NAMALWA (cell line): Measurements from ENCODE around the gene DPH6.
"Not testable (repeated sequence)": the region's sequence is repeated elsewhere in the genome, so short reads cannot be mapped to it uniquely, and the experiment has no call there.

Experiments
- DNase-seq: peaks from one replicate; pipeline ENCODE4 v3.0.0-alpha.2; 2015; ENCODE audit warnings: low spot score

DPH6 gene

GRCh38 chr15:35437157-35437556 lies 108.8 kb downstream of the DPH6 start:
- no peak for DNase-seq

DNA sequence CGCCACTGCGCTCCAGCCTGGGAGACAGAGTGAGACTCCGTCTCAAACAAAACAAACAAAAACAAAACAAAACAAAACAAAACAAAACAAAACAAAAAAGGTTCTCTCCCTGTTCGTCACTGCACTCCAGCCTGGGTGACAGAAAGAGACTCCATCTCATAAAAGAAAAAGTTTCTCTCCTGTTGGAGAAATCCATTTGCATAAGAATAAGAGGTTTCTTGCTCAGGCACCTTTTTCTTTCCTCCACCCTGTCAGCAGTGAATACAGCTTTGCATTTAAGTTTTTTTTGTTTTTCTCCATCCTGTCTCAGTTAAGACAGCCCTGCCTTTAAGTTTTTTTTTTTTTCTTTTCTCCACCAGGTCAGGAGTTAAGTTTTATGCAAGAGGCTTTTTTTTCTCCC lies 109.5 kb downstream of the DPH6 start:
- no peak for DNase-seq

GRCh38 chr15:35431281-35431680 lies 114.7 kb downstream of the DPH6 start:
- no peak for DNase-seq

DNA sequence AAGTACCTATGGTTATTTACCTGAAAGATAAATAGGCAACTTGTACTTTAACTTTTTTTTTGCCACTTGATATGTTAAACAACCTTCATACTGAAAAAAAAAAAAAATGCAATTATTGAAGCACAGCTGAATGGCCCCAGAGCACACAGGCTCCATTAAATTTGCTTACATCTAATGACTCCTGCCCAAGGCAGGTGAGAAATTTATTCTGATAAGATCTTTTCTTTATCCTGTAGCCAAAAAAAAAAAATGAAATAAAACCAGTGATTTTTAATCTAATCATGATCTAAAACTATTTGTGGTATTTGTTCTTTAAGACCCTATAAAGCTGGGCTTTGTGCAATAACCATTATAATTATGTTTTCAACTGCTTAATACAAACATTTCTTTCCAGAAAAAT lies 115.7 kb downstream of the DPH6 start:
- no peak for DNase-seq

DNA sequence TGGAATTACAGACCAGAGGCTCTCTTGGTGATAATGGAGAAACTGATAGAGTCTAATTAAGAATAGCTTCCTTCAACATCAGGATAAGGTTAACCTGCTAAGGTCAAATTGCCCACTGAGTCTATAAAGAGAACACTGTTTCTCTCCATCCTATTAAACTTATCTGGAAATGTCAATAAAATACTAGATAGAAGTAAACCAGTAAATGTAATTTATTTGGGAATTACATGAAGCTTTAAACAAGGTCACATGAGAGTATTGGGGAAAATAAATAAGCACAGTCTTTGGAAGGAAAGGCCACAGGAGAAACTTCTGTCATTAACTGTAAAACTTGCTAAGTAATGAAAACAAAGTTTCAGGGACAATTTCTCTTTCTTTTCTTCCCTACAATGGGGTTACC lies 118.5 kb downstream of the DPH6 start:
- no peak for DNase-seq

DNA sequence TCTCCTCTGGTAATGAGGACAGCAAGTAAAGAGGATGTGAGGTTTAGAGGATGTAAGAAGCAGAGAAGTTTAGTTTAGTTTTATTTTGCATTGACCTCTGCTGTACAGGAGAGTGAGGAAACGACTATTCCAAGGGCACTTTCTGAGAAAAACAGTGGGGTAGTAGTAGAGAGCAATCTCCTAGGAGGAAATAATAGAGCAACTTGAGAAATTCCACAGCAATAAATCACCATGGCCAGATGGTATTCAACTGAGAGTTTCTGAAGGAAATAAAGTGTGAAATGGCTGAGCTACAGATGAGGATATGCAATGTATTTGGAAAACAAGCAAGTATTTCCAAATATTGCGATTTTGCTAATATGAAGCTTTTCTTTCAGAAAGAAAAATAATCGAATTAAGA lies 118.9 kb downstream of the DPH6 start:
- no peak for DNase-seq

- no peak for DNase-seq
These were observed 135.2 kb downstream of the DPH6 start for GRCh38 chr15:35410775-35411174.

DNA sequence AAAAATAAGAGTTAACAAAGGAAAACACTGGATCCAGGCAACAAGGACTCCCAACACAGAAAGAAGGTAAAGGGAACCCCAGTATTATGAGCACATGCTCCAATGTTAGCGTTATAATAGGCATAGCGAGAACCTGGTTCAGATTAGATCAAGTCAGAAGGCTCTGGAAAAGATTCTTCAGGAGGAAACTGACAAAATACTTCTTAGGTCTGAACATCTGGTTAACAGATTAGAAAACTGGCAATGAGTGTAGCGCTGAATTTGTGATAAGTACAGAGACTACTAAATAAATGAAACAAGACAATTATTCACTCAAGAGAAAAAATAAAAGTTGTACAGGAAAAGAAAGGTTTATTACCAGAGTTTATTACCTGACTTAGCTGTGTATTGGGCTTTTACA lies 146.1 kb downstream of the DPH6 start:
- no peak for DNase-seq

GRCh38 chr15:35397027-35397426 lies 148.9 kb downstream of the DPH6 start:
- DNase-seq = no peak

- DNase-seq = no peak
These were observed 151.5 kb downstream of the DPH6 start for GRCh38 chr15:35394416-35394815.

DNA sequence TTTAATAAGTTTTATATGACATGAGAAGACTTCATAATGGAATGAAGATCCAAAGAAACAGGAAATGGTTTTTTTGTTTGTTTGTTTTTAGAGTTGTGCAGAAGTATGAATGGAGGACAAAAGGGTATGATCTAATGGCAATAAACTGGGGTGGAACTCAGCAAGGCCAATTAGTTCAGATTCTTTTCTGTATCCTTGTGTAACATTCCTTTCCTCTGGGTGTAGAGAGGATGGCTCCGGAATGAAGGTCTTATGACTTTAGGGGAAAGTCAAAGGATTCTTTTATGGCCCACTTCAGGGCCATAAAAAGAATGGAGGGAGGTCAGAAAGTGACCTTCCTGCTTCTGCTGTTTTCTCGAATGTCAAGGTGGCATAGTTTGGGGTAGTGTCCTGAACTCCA lies 152.6 kb downstream of the DPH6 start:
- DNase-seq = no peak

DNA sequence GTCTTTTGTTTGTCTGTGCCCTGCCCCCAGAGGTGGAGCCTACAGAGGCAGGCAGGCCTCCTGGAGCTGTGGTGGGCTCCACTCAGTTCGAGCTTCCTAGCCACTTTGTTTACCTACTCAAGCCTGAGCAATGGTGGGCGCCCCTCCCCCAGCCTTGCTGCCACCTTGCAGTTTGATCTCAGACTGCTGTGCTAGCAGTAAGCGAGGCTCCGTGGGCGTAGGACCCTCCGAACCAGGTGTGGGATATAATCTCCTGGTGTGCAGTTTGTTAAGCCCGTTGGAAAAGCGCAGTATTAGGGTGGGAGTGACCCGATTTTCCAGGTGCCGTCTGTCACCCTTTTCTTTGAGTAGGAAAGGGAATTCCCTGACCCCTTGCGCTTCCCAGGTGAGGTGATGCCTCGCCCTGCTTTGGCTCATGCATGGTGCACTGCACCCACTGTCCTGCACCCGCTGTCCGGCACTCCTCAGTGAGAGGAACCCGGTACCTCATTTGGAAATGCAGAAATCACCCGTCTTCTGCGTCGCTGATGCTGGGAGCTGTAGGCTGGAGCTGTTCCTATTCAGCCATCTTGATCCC lies 154.5 kb downstream of the DPH6 start:
- DNase-seq = not testable (repeated sequence)

DNA sequence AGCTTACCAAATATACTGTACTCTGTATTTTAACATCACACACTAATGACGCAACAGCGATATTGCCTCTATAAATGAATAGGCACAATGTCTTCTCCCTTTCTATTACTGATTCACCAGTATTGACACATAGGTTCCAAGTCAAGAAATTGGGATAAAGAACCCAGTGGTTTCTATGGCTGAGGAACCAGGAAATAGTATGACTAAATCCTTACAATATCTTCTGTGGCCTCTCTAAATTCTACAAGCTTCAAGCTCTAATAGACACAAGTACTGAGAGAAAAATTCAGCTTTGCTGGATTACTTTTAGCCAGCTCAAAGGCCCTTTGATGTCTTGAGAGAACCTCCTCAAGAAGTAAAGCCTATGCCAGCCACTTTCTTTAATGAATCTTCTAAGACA lies 162.5 kb downstream of the DPH6 start:
- no peak for DNase-seq

DNA sequence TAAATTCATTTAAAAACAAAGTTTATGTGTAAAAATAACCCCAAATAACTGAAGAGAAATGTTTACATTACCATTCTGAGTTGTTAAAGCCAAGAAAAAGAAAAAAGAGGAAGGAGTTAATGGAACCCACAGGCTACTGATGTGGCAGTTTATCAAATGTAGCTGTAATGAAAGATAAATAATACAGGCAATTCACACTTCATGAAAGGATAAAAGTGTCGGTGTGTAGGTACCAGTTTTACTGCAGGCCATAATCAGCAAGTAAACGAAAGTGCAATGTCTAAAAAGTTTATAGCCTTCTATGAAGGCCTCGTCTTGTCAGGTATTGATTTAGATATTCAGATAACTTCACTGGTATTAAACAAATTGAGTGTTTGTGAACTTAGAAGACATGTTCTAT lies 164.6 kb downstream of the DPH6 start:
- DNase-seq = no peak

DNA sequence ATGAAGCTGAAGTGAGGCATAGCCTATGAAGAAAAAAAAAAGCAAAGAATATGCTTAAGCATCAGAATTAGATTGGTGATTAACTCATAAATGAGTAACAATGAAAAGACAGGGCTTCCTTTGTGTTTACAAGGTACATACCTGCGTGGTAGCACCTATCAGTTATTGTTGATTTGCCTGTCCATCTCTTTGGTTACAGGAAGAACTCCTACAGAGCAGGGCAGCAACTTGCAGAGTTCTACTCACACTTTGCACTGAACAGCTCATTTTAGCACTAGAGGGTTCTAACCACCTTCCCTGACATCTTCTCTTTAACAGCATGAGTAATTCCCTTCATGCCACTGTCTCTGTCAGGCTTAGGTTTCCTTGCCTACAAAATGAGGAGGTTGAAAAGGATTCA lies 166.0 kb downstream of the DPH6 start:
- no peak for DNase-seq

GRCh38 chr15:35378454-35378853 lies 167.5 kb downstream of the DPH6 start:
- DNase-seq = not testable (repeated sequence)

DNA sequence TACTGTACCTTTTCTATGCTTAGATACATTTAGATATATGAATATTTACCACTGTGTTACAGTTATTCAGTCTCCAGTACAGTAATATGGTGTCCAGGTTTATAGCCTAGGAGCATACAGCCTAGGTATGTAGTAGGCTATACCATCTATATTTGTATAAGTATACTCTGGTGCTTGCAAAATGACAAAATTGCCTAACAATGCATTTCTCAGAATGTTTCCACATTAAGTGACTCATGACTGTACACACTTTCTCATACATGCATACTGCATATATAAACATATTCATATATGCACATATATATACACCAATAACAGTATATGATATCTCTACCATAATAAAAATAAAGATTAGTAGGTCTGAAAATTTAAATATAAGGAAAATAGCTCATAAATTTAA lies 169.3 kb downstream of the DPH6 start:
- DNase-seq = no peak

- DNase-seq = no peak
These were observed 171.3 kb downstream of the DPH6 start for GRCh38 chr15:35374661-35375060.

- no peak for DNase-seq
These were observed 183.7 kb downstream of the DPH6 start for GRCh38 chr15:35362195-35362829.

GRCh38 chr15:35358824-35359223 lies 187.1 kb downstream of the DPH6 start:
- DNase-seq = no peak

GRCh38 chr15:35351059-35351458 lies 194.9 kb downstream of the DPH6 start:
- no peak for DNase-seq

DNA sequence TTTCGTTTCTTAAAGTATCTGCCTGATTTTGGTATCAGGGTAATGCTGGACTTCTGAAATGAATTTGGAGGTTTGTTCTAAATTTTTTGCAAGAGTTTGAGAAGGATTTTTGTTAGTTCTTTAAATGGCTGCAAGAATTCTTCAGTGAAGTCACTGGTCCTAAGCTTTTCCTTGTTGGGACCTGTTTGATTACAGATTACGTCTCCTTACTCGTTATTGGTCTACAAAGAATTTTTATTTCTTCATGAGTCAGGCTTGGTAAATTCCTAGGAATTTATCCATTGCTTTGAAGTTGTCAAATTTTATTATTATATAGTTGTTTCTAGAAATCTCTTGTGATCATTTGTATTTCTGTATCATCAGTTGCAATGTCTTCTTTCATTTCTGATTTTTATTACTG lies 196.0 kb downstream of the DPH6 start:
- no peak for DNase-seq

DNA sequence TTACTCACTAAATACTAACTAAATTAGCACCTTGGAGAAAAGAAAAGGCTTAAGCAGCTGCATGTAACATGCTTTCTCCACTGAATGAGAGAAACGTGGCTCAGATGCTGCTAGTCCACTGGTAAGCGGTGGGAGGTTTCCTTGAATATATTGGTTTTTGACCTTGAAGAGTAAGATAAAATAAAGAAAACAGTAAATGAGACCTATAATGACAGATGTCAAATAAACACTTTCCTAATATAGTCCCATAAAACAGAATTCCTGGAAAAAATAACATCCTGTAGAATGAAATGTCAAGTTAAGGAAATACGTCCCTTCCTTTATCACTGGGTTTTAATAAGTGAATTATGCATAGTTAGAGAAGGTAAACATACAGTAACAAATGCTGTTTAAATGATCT lies 215.0 kb downstream of the DPH6 start:
- DNase-seq = no peak

DNA sequence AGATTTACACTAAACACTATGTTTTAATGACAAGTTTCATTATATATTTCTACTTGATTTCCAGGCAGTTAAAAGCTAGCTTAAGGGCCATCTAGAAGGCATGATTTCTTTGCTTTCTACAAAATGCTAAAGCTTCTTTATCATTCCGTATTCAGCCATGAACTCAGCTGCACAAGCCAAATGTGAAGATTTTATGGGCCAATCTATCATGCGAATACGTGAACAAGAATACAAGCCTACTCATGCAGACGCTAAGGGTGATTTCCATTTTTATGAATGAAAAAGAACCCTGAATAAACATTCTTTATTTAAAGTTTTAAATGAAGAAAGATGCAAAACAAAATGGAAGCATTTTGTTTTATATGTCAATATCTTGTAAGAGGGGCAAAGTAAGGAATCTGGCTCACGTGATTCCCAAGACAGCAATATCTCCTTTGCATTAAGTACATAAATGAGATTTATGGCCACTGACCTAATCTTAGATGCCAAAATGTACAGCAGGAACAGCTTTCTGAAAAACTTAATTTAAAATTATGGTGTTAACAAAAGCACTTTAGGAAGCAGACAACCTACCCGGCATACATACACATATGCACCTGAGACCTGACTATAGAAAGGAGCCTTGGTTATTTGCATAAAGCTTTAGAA lies 215.8 kb downstream of the DPH6 start:
- no peak for DNase-seq
